ENCODE data around the gene MUCL3.
"Not testable (repeated sequence)": the region's sequence is repeated elsewhere in the genome, so short reads cannot be mapped to it uniquely, and the experiment has no call there.

MUCL3 gene

DNA sequence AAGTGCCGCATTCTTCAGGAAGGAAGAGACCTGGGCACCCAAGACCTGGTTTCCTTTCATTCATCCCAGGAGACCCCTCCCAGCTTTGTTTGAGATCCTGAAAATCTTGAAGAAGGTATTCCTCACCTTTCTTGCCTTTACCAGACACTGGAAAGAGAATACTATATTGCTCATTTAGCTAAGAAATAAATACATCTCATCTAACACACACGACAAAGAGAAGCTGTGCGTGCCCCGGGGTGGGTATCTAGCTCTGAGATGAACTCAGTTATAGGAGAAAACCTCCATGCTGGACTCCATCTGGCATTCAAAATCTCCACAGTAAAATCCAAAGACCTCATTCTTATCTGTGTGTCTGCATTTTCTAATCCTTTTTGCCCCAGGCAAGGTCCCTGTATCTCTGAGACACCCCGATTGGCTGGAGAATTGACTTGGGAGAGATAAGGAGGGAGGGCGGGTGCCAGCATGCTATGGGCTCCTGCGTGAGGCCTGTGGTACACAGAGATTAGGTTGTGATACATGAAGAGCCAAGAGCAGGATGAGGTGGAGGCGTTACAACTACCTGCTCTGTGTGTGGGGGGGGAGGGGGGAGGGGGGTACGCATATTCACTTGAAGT lies 47.5 kb downstream of the MUCL3 start:
- no peak for DNase-seq

DNA sequence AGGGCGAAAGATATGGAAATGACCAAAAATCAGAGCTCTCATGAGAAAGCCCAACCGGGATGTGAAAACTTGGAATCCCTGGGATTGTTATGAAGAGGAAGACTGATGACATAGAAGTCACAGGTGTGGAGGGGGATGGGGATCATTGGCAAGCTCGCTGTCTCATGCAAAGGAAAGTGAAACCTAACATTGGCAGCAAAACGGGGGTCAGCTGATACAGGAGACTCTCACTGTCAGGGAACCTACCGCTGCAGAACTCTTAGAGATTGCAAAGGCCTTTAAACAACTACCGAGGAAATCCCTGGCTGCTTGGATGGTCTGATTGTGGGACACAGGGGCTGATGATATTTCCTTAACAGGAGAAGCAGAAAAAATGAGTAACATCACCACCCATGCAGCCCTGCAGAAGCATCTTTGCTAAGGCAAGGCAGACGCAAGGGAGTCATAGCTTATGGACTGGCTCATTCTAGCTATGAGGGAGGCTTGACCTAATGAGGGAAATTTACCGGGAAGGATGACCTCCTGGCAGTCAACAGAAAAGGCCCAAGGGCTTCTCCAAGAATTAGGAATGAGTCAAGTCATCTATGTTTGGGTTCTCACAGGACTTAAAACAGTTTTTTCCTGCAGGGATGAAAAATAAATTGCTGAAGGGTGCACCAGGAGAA lies 49.8 kb downstream of the MUCL3 start:
- DNase-seq = no peak

DNA sequence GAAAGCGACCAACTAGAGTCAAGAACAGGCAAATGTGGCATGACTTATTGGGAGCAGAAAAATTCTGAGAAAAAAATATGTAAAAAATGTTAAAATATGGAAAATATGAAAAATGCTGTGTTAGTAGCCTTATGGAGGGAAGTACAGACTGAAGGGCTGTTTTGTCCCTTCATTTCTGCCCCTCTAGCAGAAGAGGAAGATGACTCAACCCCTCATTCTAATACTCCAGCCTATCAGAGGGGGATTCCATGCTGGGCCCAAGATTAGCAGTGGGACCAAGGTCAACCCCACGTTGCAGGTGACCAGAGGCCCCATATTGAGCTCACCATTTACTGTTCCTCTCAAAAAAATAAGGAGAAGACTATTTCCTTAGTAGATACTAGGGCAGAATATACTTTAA lies 51.1 kb downstream of the MUCL3 start:
- no peak for DNase-seq

DNA sequence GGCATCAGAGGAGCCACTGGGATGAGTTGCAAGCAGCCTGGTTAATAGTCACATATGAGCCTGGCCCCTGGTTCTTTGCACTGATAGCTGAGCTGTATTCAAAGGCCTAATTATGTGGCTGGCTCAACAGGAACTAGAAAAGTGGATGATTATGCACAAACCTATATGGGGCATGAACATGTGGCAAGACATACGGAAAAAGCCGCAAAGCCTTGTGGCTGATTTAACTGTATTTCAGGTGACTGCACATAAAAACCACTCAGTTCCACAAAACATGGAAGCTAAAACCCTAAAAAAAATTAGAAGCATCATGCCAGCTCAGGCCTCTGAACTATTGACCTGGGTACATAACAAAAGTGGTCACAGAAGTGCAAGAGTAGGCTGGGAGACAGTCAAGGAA lies 56.5 kb downstream of the MUCL3 start:
- no peak for DNase-seq

DNA sequence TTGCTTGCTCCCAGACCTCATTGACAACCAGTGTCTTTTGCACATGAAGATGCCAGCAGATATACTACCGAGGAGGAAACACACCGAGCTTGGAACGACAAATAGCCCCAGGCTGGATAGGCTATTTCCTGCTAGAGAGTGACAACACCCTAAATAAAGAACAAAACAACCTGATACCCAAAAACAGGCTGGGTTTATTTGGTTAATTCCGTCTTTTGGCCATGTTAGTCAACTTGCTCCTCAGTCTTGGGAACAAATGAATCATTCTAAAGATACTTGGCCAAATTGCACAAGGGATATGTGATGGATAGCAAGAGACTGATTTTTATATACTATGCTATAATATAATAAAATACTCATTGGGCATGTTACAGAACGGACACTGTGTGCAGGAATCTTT lies 58.0 kb downstream of the MUCL3 start:
- DNase-seq = no peak

DNA sequence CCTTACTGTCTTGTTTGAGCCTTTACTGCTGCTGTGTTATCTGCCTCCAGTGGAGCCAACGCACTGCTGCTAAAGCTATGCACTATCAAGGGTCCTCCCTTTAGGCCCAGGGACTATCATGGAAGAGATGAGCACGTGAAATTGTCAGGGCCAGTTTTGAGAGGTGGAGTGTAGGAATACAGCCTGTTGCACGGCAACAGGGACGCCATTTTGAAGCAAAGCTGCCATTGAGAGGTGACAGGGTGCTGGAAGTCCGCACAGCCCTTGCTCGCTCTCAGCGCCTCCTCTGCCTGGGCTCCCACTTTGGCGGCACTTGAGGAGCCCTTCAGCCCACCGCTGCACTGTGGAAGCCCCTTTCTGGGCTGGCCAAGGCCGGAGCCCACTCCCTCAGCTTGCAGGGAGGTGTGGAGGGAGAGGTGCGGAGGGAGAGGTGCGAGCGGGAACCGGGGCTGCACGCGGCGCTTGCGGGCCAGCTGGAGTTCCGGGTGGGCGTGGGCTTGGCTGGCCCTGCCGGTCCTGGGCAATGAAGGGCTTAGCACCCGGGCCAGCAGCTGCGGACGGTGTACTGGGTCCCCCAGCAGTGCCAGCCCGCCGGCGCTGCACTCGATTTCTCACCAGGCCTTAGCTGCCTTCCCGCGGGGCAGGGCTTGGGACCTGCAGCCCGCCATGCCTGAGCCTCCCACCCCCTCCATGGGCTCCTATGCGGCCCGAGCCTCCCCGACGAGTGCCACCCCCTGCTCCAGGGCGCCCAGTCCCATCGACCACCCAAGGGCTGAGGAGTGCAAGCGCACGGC lies 59.5 kb downstream of the MUCL3 start:
- not testable (repeated sequence) for DNase-seq

DNA sequence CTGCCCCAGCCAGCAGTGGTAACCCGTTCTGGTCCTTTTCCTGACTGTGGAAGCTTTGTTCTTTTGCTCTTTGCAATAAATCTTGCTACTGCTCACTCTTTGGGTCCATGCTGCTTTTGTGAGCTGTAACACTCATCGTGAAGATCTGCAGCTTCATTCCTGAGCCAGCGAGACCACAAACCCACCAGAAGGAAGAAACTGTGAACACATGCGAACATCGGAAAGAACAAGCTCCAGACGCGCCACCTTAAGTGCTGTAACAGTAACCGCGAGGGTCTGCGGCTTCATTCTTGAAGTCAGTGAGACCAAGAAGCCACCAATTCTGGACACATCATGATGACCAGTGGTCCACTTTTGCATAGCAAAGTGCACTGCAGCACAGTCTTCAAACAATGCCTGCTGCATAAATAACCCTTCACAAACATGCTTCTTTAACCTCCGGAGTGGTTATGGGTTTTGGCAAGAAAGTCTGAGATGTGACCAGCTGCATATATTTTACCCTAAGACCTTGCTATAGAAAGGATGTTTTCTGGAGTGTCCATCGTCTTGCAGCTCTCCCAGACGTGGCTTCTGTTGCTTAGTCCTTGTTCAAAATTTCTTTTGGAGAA lies 60.6 kb downstream of the MUCL3 start:
- no peak for DNase-seq

DNA sequence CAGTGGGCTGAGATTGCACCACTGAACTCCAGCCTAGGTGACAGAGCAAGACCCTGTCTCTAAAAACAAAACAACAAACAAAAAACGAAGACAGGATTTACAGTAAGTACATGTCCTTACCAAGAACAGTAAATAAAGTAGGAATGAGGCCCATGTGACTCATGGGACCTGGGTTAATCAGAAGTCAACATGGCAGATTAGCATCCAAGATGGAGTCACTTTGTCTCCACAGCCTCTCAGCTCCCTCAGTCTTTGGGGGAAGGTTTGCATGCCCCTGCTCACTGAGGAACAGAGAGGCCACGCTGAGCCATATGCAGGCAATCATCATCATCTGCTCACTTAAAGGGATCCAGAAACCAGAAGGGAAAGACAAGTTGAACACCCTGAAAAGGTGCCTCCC lies 61.7 kb downstream of the MUCL3 start:
- no peak for DNase-seq

All from activated CD4-positive, alpha-beta T cell treated with anti-CD3 and anti-CD28 coated beads, Interleukin-2, Interleukin-6, amounts not matched to agents 100 ng/mL and 50 ng/mL, durations not matched to agents 16 hours and 8 hours (primary cell).